ENCODE results near the gene ATF4.
A peak's percentile ranks its signal among the peaks of the same experiment; 100 is the strongest.

The ATF4 gene

DNA sequence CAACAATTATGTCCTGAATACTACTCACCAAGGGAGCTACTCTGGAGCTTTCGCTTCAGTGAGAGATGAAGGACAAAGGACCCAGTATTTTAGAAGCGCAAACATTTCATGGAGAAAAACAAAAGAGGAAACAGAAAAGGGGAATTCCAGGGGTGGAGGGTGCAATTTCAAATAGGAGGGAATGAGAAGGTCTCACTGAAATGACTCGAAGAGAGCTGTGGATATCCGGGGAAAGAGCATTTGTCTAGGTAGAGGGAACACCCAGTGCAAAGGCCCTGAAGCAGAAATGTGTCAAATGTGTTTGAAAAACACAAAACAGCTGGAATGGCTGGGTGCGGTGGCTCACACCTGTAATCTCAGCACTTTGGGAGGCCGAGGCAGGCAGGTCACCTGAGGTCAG is 9.8 kb downstream of the ATF4 start:
- DNase-seq: no peak

DNA sequence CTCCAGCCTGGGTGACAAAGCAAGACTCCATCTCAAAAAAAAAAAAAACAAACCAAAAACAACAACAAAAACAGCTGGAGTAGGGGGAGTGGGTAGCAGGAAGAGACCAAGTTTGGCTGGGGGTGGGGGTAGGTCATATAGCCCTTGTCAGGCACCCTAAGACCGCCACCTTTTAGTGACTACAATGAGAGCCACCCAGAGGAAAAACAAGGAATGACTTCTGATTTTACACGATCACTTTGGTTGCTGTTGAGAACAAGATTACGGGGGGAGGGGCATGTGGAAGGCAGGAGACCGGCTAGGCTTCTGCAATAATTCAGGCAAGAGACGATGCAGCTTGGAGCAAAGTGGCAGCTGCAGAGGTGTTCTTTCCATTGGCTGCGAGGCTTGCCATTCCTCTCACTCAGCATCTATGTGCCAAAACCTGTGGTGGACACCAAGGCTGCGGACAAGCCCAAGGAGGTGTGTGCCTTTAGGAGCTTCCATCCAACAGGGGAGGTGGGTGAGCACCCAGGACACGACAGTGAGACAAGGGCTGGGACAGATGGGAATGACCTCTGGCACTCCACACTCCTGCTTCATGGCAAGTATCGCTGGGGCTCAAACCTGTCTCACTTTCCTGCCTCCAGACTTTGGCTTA is 10.4 kb downstream of the ATF4 start:
- peak; percentile 37 for DNase-seq

DNA sequence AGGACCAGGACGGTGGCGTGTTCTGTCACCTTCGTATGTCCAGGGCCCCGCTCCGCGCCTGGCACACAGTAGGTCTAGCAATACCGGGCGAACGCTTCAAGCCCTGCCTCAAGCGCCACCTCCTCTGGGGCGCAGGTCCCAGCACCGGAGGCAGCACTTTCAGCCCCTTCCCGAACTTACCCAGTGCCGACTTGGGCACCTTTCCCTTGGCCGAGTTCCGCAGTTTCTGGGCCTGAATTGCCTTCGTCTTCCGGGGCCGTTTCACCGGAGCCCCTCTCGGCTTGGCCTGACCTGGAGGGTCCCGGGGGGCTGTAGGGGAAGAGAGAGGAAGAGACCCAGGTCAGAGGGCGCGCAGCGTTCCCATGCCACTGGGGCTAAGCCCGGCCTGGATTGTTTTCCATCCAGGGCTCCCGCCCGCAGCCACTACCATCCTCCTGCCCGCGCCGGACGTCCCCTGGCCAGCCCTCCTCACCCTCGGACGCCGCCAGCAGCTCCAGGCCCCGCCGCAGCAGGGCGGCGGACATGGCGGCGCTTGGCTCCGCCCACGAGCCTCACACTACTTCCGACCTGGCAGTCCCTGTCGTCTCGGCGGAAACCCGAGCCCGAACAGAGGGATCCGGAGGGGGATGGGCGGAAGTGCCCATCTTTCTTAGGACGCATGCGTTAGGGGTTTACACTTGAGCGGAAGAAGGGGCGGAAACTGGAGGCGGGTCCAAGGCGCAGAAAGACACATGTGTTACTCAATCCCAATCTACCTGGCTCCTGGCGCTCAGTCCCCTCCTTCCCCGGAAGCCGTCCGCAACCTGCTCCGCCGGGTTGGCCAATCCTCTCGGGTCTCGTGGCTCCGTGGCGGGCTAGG is 12.1 kb downstream of the ATF4 start, which contains the start of gene RPS19BP1:
TSS of gene RPS19BP1 (minus strand) at position 534 of the 859 bp plus-strand sequence. CDS start at position 524, 10 bp downstream.
- peak; percentile 96 for DNase-seq

DNA sequence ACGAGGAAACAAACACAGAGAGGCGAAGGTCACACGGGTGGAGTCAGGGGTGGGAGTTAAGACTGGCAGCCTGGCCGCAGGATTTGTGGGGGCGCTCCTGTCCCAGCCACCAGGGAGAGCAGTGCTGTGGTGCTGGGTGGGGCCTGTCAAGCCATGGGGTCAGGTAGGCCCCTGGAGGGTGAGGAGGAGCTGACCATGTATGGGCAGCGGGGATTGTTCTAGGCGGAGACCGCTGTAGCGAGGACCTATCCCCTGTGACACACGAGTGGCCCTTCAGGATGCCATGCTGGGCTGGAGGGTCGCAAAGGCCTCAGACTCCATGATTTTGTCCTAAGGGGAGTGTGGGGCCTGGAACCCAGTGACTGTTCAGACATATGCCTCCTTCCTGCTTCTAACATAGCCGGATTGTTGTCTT is 13.7 kb downstream of the ATF4 start:
- DNase-seq: no peak

DNA sequence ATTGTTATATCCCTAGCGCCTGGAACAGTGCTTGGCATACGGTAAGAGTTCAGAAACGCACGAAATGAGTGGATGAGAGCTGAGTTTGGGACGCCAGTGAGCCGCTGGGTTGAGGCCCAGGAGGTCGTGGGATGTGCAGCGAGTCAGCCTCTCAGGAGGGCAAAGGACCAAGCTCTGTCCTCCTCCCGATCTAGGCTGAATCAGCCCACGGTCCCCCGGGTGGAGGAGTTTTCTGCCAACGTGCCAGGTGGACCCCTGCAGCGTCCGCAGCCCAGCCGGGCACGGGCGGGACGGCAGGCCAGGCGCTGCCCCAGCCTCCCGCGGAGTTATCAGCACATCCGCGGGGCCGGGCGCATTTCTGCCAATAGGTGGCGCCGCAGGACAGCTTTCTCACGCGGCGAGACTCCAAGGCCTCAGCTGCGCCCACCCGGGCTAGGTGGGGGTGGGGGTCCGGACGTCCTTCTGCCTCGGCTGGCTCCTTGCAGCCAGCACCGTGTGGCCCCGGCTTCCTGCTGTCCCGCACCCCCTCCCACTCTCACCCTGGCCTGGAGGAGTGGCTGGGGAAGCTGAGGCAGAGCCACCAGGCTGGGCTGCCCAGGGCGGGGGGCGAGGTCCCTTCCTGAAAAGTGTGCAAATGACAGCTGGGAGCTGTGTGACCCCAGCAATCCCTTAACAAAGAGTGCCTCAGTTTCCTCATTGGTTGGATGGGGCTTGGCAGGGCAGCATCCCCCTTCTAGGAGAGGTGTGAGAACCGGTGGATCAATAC is 14.4 kb downstream of the ATF4 start:
- DNase-seq: no peak

DNA sequence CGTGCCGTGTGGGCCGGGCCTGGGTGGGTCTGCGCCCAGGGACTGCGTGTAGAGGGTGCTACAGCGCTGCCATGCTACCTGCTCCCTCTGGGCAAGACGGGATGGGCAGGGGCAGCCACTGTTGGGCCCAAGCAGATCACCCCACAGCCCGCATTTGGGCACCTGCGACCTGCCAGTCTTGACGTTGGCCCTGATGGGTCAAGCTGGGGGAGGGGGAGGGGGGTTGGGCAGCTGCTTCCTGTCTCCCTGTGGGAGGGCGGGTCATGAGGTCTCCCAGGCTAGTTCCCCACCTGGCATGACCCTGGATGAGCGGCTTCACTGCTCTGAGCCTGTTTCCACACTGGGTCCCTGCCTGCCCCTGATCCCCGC is 15.0 kb downstream of the ATF4 start:
- no peak for DNase-seq

DNA sequence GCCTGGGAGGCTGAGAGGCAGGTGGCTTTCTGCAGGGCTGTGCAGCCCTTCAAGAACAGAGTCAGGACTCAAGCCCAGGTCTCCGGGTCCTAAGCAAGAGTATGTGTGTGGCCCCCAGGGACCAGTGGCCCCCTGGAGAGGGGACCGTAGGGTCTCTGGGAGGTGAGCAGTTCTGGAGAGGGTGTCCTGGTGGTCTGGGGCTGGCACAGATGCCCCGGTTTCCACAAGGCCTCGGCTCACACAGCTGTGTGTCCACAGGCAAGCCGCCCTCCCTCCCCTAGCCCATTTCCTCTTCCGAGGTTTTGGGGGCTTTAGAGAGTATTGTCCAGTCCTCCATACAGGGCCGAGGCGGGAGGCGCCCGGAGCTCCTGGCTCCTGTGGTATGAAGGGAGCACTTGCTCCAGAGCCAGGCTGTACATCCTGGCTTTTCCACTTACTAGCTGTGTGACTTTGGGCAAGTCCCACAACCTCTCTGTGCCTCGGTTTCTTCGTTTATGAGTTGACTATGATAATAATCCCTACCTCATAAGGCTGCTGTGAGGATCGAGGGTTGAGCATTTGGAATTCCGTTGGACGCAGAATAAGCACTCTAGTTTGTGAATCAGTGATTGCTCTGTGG is 15.6 kb downstream of the ATF4 start:
- DNase-seq: no peak

DNA sequence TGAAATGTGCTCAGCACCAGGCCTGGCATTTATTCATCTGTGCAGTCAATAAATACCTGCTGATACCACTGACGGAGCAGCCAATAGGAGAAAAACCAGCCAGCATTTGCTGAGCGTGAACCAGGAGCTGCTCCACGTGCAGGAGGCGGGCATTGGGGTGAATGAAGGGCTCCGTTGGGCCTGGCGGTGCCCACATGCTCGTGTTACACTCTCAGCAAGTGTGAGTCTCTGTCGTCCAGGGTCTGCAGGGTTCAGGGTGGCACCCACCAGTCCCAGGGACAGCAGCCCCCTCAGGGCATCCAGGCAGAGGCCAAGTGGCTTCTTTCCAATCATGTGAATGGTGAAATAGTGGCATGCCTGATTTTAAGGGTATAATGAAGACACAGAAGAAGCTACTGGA is 16.3 kb downstream of the ATF4 start:
- no peak for DNase-seq

DNA sequence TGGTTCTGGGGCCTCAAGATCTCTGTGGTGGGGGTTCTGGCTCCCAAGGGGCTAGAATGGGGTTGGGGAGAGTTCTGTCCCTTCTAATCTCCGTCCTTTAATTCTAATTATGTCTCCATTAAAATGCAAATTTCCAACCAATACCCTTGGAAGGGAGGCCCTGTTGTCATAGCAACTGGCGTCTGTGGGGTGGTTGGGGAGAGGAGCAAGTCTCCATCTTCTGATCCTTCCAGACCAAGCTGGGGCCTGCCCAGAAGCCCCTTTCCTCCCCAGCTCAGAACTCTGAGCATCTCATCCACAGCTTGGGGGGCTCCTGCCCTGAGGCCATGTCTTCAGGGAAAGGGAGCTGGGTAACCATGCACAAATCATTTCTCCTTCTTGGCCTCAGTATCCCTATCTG is 17.6 kb downstream of the ATF4 start:
- no peak for DNase-seq

DNA sequence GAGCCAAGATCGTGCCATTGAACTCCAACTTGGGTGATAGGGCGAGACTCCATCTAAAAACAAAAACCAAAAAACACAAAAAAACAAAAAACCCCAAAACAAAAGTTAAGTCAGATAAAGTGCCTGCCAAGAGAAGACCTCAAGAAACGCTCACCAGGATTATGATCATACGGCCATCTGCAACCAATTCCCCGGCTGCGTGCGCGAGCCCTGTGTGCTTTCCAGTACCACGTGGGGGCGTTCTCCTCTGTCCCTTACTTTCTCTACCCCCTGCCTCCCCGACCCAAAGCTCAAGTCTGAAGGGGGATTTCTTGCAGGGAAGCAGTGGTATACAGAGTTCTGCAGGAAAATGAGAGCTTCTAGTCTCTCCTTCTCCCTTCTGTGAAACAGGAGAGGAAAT is 22.7 kb downstream of the ATF4 start:
- peak; percentile 11 for DNase-seq

DNA sequence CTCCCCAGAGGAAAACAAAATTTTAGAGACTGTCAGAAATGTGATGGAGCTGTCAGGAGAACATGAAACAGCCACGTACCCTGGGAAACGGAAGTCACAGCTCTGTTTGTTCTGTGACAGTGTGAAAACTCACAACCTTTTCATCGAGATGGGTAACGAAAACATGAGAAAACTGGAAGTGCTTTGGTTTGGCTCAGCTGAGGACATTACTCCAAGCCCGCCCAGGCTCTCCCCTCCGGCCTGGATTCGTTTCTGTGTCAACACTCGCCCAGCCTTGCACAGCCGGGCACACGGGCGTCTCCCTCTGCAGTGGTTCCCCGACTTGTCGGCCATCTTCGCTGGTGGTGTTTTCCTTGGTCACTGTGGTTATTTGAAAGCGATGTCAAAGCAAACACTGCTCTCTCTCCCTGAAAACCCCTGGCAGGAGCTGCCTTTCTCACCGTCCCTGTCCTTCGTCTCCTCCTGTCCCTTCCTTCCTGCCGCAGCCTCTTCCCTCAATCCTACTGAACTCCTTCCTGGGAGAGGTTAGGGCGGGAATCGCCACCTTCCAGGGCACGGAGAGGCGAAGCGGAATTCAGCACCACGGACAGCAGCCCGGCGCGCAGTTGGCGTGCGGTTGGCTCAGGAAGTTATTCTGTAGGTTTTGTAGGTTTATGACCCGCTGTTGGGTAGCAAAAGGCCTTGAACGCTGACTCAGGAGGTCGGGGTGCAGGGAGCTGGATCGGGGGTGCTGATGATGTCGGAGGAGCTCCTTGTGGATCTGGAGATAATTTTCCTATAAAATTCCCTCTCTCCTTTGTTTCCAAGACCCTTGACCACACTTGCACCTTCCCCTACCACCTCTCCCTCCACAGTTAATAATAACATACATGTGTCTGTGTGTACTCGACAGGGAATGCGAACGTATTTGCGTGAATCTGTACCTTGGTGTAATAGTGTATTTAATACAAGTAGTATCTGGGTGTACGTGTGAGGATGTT is 25.3 kb downstream of the ATF4 start:
- no peak for DNase-seq

DNA sequence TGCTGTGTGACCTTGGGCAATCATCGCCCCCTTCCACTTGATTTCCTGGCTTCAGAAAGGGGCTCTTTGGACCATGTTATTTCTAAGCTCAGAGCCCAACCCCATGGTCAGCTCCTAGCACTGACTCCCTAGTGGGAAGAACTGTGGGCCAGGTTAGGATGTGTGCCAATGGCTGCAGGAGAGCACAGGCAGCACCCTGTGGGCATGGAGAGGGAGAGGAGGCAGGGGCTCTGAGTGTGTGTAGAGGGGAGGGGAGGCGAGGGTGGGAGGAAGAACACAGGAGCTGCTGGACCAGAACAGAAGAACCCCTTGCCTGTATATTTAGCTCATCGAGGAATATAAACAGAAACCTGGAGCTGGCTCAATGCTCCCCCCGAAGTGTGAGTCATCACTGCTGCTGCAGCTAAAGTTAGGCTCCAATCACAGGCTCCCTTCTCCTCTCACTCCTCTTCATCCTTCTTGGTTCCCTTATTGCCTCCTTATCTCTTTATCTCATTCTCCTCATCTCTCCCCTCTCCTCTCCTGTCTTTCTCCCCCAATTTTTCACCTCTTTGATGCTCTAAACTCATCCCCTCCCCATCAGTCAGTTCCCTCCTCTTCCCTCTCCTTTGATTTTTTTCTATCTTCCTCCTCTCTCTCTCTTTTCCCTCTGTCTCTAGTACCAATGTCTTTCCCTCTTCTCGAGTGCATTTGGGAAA is 26.7 kb downstream of the ATF4 start:
- DNase-seq: no peak

DNA sequence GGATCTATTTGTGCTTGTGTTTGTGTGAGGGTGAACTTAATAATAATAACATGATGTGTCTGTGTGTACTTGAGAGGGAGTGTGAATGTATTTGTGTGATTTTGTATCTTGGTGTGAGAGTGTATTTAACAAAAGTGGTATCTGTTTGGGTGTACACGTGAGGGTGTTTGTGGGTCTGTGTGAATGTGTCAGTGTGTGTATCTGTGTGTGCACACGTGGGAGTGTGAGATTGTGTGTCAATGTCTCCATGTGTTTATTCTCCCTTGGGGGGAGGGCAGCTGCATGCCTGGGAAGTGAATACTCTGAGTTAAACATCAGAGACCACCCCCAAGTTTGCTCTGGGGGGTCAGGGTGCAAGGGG is 27.2 kb downstream of the ATF4 start:
- no peak for DNase-seq

DNA sequence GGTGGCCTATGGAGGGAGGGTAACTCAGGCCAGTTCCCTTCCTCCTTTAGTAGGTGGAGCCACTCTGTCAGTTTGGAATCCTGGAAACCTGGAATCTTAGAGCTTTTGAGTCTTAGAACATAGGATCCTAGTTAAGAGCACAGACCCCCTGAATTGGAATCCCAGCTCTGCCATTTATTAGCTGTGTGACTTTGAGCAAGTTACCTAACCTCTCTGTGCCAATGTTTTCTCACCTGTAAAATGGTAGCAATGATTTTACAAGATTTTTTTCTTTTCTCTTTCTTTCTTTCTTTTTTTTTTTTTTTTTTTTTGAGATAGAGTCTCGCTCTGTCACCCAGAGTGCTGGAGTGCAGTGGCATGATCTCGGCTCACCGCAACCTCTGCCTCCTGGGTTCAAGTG is 33.1 kb downstream of the ATF4 start:
- DNase-seq: no peak

DNA sequence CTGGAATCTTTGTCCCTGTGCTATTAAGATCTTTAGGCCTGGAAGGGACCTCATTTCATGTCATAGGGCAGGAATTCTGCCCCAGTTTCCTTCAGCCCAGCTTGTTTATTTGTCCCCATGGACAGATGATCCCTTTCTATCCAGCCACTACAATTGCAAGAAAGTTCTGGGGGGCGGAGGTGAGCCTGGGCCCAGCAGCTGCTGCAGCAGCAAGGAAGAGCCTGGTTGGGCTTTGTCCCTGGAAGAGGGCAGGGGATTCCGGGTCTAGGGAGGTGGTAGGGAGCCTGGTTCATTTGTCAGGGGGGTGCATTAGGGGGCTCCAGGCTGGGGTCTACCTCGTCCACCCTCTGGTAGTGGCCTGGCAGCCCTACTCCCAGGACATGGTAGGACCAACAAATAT is 33.8 kb downstream of the ATF4 start:
- no peak for DNase-seq

DNA sequence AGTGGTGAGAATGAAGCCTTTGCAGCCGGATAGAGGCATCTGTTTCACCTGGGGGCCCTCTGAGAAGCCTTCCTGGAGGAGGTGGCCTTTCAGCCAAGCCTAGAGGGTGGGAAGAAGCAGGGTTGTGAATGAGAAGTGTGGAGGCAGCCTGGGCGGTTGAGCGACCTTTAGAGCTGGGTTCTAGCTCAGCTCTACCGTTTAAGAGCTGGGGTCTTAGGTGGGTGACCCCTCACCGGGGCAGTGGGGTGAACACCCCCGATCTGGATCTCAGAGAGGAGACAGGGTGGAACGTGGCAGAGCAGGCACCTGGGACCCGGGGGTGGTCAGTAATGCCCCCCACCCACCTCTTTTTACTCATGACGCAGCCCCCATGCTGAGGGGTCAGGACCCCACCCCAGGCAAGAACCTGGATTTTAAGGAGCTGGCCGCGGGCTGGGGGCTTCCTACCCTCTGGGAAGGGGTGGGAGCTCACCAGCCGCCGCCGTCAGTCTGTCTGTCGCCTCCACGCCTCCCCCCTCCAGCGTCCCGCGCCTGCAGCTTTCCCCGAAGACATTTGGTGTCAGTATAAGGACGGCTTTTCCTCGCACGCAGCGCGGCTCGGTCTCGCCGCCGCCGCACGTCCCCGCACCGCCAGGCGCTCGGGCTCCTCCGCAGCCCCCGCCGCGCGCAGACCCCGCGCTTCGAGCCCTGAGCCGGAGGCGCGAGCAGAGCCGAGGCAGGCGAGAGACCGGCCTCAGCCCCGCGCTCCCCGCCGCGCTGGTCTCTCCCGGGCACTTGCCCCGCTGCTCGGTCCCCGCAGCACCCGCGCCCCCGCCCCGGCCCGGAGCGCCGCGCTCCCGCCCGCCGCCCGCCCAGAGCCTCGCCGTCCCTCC is 36.8 kb downstream of the ATF4 start:
- DNase-seq: no peak

DNA sequence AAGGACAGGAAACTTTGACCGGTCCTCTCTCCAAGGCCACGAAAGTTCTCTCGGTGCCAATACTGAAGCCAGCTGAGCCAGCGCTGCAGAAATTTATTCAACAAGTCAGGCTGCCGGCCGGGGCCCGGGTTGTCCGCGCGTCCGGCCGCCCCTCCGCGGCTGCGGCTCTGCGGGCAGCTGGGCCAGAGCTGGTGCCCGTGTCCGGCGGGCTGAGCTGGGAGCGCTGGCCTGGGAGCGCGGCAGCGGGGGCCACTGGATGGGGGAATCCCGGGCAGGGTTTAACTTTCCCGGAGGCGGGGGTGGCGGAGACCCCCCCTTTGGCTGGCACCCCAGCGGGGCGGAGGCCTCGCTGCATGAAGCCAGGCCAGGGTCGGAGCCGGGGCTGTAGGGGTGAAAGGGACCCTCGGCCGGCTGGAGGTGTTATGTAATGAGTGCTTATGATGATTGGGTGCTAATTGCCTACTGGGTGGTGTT is 37.9 kb downstream of the ATF4 start:
- DNase-seq: no peak

DNA sequence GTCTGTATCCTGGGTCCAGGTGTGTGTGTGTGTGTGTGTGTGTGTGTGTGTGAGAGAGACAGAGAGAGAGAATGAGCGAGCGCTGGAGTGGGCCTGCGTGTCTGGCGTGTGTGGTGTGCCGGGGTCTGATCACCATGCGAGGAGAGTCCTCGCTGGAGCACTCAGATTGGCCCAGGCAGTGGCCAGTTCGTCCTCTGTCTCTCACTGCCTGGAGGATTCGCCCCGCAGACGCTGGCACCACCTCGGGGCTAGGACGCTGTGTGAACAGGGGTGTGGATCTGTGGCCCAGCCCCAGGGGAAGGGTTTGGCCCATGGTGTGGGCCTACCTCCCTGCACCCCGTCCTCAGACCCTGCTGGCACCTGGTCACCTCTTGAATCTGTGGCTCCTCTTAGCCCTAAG is 38.6 kb downstream of the ATF4 start:
- DNase-seq: no peak

DNA sequence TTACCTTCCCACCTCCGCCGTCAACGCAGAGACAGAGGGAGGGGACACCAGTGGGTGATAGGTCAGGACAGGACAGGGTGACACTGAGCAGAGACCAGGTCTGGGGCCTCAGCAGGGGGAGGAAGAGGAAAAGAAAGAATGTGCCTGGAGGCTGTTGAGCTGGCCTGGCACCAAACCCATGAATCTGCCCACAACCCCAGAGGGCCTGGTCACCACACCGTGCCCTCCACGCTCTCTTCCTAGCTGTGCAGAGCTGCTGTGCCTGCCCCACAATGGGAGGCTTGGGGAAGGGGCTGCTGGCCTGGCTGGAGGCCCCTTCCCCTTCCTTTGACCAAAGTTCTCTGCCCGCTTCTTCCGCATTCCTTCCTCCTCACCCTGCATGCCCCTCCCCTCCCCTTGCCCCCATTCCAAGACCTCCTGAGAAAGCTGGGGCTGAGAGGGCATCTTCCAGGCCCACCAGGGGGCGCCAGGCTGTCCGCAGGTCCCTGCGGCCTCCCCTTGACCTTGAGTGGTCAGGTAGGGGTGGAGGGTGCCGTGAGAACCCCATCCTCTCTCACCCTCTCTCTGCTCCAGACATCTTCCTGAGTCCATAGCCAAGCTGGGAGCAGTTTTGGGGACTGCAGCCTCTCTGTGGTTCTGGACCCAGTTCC is 39.2 kb downstream of the ATF4 start:
- no peak for DNase-seq

DNA sequence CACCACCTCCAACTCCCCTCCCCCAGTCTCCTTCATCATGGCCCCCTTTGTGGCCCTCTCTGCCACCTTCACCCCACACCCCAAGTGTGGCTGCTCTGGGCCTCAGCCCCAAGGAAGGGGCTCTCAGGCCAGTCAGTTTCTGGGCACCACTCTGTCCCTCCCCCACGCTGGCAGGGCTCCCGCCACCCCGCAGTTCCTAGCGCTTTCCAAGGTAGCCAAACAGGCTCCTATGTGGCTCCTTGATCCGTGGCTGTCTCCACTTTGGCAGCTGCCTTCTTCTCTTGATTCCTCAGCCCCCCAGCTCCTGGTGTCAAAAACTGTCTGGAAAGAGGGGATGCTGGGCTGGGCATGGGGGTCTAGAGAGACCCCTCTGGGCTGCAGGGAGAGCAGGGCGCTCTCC is 39.8 kb downstream of the ATF4 start:
- no peak for DNase-seq

All from NCI-H526 treated with DMSO at 0.1 percent for 48 hours (cell line).